Activated T-helper 2 cell treated with anti-CD3 and anti-CD28 coated beads, Interferon-gamma antibody, Interleukin-2, Interleukin-4, amounts not matched to agents 10 μg/mL and 5 μg/mL and 100 μg/mL, durations not matched to agents 14 hours and 24 hours and 36 hours (primary cell): ENCODE measurements around the gene C13orf46. TPM values are rescaled to one million over a fixed set of nuclear protein-coding genes. Genes with fewer than 3 reads are reported as not detected.

Experiments used
- DNase-seq: peaks from one replicate; pipeline ENCODE4 v3.0.0; 2021; ENCODE audit warnings: low spot score
- H3K27ac Mint-ChIP-seq: one replicate; pipeline ENCODE4 v1.8.0; 2021; ENCODE audit warnings: mixed read lengths
- H3K27me3 Mint-ChIP-seq: one replicate; pipeline ENCODE4 v1.8.0; 2021; ENCODE audit warnings: low read depth, mixed read lengths
- H3K36me3 Mint-ChIP-seq: one replicate; pipeline ENCODE4 v1.8.0; 2021; ENCODE audit warnings: low read depth, mixed read lengths
- H3K4me1 Mint-ChIP-seq: one replicate; pipeline ENCODE4 v1.8.0; 2021; ENCODE audit warnings: low read depth, mixed read lengths
- H3K4me3 Mint-ChIP-seq: one replicate; pipeline ENCODE4 v1.8.0; 2021; ENCODE audit warnings: low read depth, mild to moderate bottlenecking, moderate library complexity, mixed read lengths
- H3K9me3 Mint-ChIP-seq: one replicate; pipeline ENCODE4 v1.8.0; 2021; ENCODE audit warnings: mixed read lengths
- intact Hi-C: fragments of 100-400 bp; cut with micrococcal nuclease; formaldehyde crosslinking; loops from one replicate; pipeline ENCODE4 v1.15.1; 2023
- total RNA-seq: library from RNA; stranded (reverse); gene quantifications from 2 replicates; pipeline ENCODE4 v1.2.3, GENCODE V29; 2022

Gene C13orf46
- total RNA-seq, 1 donor from 2014 or later = 0.27 TPM

DNA sequence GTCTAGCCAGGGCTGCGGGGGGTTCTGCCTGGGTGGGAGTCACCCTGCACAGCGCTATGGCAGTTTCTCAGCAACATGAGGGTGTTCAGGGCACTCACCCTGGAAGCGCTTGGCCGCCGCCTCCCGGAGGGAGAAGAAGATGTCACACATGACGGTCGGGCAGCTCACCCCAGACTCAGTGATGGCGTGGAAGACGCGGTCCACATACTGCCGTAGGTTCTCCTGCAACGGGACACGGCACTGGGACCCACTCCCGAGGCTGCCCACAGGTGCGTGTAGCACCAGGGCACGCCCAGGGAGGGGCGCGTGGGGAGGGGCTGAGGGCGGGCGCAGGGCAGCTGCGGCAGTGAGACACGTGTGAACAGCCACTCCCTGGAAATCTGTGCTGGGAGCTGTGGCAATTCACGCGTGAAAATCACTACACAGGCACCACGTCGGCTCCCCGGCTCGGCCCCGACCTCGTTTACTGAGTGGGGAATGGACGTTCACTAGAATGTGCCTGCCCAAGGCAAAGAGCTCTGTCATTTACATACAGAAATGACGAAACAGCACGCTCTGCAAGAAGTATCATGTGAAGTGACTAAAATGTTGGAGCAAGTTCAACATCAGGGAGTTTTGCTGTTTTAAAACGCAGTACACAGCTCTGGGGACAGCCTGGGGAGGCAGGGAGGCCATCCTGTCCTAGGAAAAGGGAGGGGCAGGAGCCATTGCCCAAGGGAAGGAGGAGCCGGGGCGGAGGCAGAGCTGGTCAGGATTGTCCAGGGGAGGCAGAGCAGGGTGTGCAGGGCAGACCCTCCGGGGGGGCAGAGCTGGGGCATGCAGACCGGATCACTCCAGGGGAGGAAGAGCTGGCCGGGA lies 41.5 kb upstream of the C13orf46 start:
- intact Hi-C loops = no loop called here
- no peak overlapping the region for H3K4me3 Mint-ChIP-seq

DNA sequence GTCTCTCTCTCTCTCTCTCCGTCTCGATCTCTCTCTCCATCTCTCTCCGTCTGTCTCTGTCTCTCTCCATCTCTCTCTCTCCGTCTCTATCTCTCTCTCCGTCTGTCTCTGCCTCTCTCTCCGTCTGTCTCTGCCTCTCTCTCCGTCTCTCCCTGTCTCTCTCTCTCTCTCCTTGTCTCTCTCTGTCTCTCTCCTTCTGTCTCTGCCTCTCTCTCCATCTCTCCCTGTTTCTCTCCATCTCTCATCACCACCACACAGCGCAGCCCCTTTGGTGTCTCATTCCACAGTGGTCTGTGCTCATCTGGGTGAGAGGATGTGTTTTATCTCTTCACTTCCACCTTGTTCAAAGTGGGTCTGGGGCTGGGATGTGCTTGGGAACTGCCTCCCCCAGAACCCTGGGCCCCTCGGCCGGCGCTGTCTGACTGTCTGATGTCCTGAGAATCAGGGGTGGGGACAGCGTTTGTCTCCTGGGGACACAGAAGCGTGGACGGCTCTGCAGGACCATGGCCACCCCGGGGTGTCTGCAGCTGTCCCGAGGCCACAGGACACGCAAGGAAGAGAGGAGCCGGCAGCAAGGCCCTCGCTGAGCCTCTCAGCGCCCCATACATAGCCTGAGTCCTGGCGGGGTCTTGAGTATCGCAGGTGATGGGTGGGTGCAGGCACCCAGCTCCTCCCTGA lies 40.2 kb upstream of the C13orf46 start:
- H3K4me3 Mint-ChIP-seq = no peak overlapping the region
- H3K36me3 Mint-ChIP-seq = peaks cover 8% of the 10 kb centered on the region
- no peak for DNase-seq
- H3K27ac Mint-ChIP-seq = no peak overlapping the region
- peaks cover 6% of the 10 kb centered on the region for H3K4me1 Mint-ChIP-seq
- H3K9me3 Mint-ChIP-seq = no peaks in the 10 kb centered on the region
- intact Hi-C loops = no loop called here
- H3K27me3 Mint-ChIP-seq = no peaks in the 10 kb centered on the region

More for the DNA sequence above, 41.5 kb upstream of the C13orf46 start:
- DNase-seq = no peak
- Mint-ChIP-seq H3K9me3 (no peaks in the 10 kb centered on the region), H3K4me1 (peaks cover 6% of the 10 kb centered on the region), H3K36me3 (peaks cover 8% of the 10 kb centered on the region), H3K27me3 (no peaks in the 10 kb centered on the region), H3K27ac (no peak overlapping the region)

DNA sequence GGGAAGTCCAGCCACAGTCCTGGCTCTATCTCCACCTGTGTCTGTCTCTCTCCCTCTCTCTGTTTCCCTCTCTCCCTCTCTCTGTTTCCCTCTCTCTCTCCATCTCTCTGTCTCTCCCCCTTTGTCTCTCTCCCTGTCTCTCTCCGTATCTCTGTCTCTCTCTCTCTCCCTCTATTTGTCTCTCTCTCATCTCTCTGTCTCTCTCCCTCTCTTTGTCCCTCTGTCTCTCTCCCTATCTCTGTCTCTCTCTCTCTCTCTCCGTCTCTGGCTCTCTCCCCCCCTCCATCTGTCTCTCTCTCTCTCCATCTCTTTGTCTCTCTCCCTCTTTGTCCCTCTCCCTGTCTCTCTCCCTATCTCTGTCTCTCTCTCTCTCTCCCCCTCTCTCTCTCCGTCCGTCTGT lies 39.5 kb upstream of the C13orf46 start:
- Mint-ChIP-seq H3K9me3 (no peaks in the 10 kb centered on the region), H3K4me3 (no peak overlapping the region), H3K4me1 (peaks cover 6% of the 10 kb centered on the region), H3K27ac (no peak overlapping the region), H3K36me3 (peaks cover 8% of the 10 kb centered on the region), H3K27me3 (no peaks in the 10 kb centered on the region)
- intact Hi-C loops = no loop called here
- no peak for DNase-seq

DNA sequence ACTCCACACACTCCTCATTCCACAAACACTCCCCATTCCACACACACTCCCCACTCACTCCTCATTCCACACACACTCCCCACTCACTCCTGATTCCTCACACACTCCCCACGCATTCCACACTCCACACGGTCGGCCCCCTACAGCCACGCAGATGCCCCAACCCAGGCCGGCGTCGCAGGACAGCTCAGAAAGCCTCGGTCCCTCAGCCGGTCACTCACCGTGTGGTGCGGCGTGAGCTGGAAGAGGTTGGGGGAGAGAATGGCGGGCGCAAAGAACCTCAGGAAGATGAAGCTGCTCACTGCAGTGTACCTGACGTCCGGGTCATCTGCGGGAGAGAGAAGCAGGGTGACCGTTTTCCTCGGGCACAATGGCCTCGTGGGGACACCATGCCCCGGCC lies 39.0 kb upstream of the C13orf46 start:
- Mint-ChIP-seq H3K4me3 (no peak overlapping the region), H3K27me3 (no peaks in the 10 kb centered on the region), H3K36me3 (peaks cover 8% of the 10 kb centered on the region), H3K4me1 (peaks cover 6% of the 10 kb centered on the region), H3K27ac (no peak overlapping the region), H3K9me3 (no peaks in the 10 kb centered on the region)
- intact Hi-C loops = no loop called here
- DNase-seq = no peak

DNA sequence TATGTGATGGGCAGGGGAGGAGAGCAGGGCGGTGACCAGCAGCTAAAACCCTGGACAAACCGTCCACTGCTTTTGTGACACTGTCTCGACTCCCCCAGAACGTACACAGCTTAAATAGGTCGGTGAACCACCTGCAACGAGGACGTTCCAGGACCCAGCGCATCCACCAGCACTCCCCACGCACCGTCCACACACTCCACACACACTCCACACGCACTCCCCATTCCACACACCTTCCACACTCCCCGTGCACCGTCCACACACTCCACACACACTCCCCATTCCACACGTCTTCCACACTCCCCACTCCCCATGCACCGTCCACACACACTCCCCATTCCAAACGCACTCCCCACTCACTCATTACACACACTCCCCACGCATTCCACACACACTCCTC lies 38.3 kb upstream of the C13orf46 start:
- Mint-ChIP-seq H3K36me3 (peaks cover 8% of the 10 kb centered on the region), H3K9me3 (no peaks in the 10 kb centered on the region), H3K27ac (no peak overlapping the region), H3K4me1 (peaks cover 6% of the 10 kb centered on the region), H3K27me3 (no peaks in the 10 kb centered on the region), H3K4me3 (no peak overlapping the region)
- no peak for DNase-seq
- intact Hi-C loops = no loop called here

DNA sequence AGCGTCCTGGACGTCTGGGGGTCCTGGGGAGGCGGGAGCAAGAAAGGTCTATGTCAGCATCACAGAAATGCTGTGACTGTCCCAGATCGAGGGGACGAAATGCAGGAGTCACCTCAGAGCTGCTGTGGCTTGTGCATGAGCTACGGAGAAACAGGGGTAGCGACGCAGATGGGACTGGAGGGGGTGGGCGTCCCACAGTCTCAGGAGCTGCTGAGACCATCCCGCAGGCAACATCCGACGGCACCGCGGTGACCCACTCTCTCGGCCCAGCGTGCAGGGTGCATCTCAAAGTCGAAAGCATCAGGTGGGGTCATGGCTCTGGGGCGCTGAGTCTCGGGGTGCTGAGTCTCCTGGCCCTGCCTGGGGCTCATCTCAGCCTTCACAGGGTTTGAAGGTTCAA lies 37.4 kb upstream of the C13orf46 start:
- Mint-ChIP-seq H3K36me3 (peaks cover 8% of the 10 kb centered on the region), H3K27me3 (no peaks in the 10 kb centered on the region), H3K4me3 (no peak overlapping the region), H3K9me3 (no peaks in the 10 kb centered on the region), H3K27ac (no peak overlapping the region), H3K4me1 (peaks cover 6% of the 10 kb centered on the region)
- DNase-seq = no peak
- intact Hi-C loops = no loop called here

DNA sequence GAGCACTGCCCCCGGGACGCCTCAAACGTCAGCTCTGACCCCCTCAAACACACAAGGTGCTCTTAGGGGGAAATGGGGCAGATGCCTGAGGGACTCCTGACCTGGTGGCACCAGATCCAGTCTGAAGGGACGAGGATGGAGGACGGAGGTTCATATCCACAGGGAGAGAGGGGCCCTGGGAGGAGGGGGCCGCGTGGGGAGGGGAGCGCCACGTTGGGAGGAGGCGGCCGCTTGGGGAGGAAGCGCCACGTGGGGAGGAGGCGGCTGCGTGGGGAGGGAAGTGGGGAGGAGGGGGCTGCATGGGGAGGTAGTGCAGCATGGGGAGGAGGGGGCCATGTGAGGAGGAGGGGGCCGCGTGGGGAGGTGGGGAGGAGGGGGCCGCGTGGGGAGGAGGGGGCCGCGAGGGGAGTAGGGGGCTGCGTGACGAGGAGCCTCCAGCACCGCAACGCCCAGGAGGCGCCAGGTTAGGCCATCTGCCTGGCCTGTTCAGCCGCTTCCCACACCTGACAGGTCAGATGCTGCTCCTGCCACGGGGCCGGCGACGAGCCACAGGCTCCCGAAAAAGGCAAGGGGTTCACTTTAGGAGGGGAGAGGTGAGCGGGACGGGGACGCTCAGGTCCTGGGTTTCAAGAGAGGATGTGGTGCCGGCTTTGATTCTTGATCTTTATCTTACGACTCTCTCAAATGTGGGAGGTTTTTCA lies 36.7 kb upstream of the C13orf46 start:
- Mint-ChIP-seq H3K4me1 (peaks cover 6% of the 10 kb centered on the region), H3K27me3 (no peaks in the 10 kb centered on the region), H3K27ac (no peak overlapping the region), H3K36me3 (peaks cover 5% of the 10 kb centered on the region), H3K4me3 (no peak overlapping the region), H3K9me3 (no peaks in the 10 kb centered on the region)
- intact Hi-C loops = no loop called here
- DNase-seq = no peak

DNA sequence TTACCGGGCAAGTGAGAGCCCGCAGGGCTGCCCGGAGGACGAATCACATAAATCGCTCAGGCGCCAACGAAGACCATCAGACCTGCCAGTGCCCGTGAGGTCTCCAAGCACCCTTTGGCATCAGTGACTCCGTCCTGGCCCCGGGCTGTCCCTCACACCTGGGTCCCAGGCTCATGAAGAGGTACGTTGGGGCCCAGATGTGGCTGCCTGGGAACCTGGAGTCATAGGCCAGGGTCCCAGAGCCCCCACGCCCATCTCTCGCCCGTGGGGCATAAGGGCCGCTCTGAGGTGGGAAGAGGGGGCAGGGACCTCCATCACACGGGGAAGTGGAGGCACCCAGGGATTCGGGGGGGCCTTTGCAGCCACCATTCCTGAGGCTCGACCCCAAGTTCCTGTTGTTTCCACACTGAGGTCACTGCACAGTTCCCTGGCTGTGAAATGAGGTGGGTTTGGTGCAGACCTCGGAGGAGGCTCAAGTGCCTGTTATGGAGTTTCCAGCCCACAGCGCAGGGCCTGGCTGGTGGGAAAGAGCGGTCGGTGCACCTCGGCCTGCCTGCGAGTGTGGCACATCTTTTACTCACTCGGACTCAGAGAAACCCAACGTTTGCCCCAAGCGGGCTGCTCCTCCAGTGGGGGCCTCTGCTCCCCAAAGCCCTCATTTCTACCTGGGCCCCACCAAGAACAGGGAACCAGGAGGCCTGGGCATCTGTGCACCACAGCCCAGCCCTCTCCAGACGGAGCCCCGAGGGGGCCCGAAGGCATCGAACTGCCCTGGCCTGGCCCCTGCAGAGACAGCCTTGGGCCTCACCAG lies 35.9 kb upstream of the C13orf46 start:
- Mint-ChIP-seq H3K36me3 (peaks cover 5% of the 10 kb centered on the region), H3K27me3 (no peaks in the 10 kb centered on the region), H3K4me3 (no peak overlapping the region), H3K4me1 (peaks cover 6% of the 10 kb centered on the region), H3K9me3 (no peaks in the 10 kb centered on the region), H3K27ac (no peak overlapping the region)
- intact Hi-C loops = no loop called here
- DNase-seq = no peak

DNA sequence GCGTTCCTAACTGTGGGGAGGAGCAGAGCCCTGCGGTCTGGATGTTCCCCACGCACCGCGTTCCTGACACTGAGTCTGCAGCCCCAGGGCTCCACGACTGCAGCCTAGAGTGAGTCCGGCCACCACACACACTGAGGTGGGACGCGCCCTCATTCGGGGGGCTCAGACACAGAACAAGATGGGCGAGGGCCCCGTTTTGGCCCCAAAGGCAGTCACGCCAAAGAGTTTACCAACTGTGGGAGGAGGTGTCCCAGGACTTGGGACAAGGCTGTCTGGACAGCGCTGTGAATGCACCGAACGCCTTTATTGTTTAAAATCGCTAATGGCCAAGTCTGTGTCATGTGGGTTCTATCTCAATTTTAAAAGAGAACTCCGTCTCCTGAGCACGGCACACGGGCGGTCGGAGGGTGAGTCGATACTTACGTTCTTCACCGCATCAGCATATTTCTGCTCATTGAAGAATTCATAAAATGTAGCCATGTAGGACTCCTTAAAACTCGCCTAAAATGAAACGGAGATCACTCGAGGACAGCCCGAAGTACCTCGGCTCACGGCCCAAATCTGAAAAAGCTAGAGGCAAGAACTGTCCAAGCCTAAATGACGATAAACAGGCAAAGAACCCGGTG lies 35.2 kb upstream of the C13orf46 start:
- DNase-seq = no peak
- peaks cover 5% of the 10 kb centered on the region for H3K36me3 Mint-ChIP-seq
- H3K27ac Mint-ChIP-seq = no peak overlapping the region
- peaks cover 6% of the 10 kb centered on the region for H3K4me1 Mint-ChIP-seq
- H3K4me3 Mint-ChIP-seq = no peak overlapping the region
- intact Hi-C loops = no loop called here
- no peaks in the 10 kb centered on the region for H3K9me3 Mint-ChIP-seq
- no peaks in the 10 kb centered on the region for H3K27me3 Mint-ChIP-seq

DNA sequence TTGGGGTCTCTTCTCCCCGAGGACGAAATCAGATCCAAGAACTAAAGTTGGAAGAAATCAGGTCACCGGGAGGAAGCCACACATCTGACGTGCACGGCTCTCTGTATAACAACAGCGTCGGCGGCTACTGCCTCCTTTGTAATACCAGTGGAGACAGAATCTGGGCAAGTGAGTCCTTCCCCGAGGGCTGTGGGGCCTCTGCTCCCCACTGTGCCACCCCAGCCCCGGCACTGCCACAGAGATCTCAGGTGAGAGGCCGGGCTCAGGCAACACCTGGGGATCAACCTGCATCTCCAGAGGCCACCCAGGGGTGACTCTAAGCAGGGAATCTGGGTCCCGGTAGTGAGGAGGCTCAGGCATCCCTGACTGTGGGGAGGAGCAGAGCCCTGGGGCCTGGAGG lies 33.7 kb upstream of the C13orf46 start:
- Mint-ChIP-seq H3K36me3 (peaks cover 5% of the 10 kb centered on the region), H3K27me3 (no peaks in the 10 kb centered on the region), H3K9me3 (no peaks in the 10 kb centered on the region), H3K4me1 (peaks cover 6% of the 10 kb centered on the region), H3K4me3 (no peak overlapping the region), H3K27ac (no peak overlapping the region)
- DNase-seq = no peak
- intact Hi-C loops = no loop called here

DNA sequence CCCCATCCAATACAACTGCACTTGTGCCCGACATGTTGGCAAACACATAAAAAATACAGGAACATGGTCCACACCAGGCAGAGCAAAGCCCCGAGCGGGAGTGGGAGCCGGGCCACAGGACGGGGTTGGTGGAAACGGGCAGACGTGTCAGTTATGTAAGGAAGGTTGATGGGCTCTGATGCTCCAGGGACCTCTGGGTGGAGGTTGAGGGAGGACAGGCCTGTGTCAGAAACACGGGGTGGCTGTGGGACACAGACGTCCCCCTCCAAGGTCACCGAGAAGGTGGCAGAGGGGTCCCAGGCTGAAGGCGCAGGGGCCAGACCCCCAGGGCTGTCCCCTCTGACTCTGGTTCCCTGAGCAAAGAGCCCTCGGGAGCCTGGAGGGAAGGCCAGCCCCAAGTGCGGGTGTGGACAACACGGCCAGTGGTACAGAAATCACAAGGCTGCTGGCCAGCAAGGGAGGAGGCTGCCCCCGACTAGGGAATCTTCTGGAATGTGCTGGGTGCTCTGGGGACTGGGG lies 31.4 kb upstream of the C13orf46 start:
- H3K4me1 Mint-ChIP-seq = no peaks in the 10 kb centered on the region
- DNase-seq = no peak

More for the DNA sequence above, 31.4 kb upstream of the C13orf46 start:
- Mint-ChIP-seq H3K27ac (no peak overlapping the region), H3K4me3 (no peak overlapping the region), H3K9me3 (no peaks in the 10 kb centered on the region), H3K27me3 (no peaks in the 10 kb centered on the region), H3K36me3 (no peaks in the 10 kb centered on the region)
- intact Hi-C loops = no loop called here
